ENCODE data around the gene TIMM44. TPM values are rescaled to one million over a fixed set of nuclear protein-coding genes. Genes with fewer than 3 reads are reported as not detected.

TIMM44 gene
- total RNA-seq, 2 experiments from 2014 or later = 86.0 to 116 TPM

- intact Hi-C loops (cut with micrococcal nuclease; ENCODE audit: unreplicated experiment) = no loop called here
- TF ChIP-seq CTCF (conservative IDR thresholded peaks at IDR 0.05; ENCODE audit: low read length) (no peak), EZH2phosphoT487 (IDR thresholded peaks at IDR 0.05; ENCODE audit: borderline replicate concordance, low read depth, low read length) (no peak)
- Histone ChIP-seq H3K9me2 (ENCODE audit: insufficient read depth, low read length) (no peaks in the 10 kb centered on the region), H3K4me1 (ENCODE audit: insufficient read depth, low read length, poor library complexity, severe bottlenecking) (no peaks in the 10 kb centered on the region), H3K4me3 (ENCODE audit: low read depth, low read length, poor library complexity, severe bottlenecking) (no peak overlapping the region), H3K27ac (ENCODE audit: low read depth, low read length, poor library complexity, severe bottlenecking) (no peak overlapping the region), H2AFZ (ENCODE audit: low read length) (no peak overlapping the region), H3K9me3 (ENCODE audit: low read length) (no peaks in the 10 kb centered on the region), H4K20me1 (ENCODE audit: insufficient read depth, low read length) (no peaks in the 10 kb centered on the region), H3K36me3 (ENCODE audit: insufficient read depth, low read length) (no peaks in the 10 kb centered on the region), H3K4me2 (ENCODE audit: low read length) (no peak overlapping the region), H3K79me2 (ENCODE audit: insufficient read depth, low read depth, low read length) (no peaks in the 10 kb centered on the region)
- ChIA-PET CTCF (ENCODE audit: unreplicated experiment) (interaction anchor here (0.6 kb wide), 1 partner anchor 144 kb away, joined by 3 read pairs; no protein-coding TSS in a partner anchor), POLR2A (no interaction called here)
- no peak for DNase-seq (ENCODE audit: low spot score)
- BruUV-seq (replicated peaks) = no TSS peak
Measured at GRCh38 chr19:7885818-7886217, 57.6 kb downstream of the TIMM44 start.

GRCh38 chr19:7883796-7884570 is 59.5 kb downstream of the TIMM44 start:
- H3K4me3 ChIP-seq (ENCODE audit: low read depth, low read length, poor library complexity, severe bottlenecking) = no peak overlapping the region
- POLR2A ChIA-PET = interaction anchor here (0.7 kb wide), 1 partner anchor 459 kb away, joined by 3 read pairs; no protein-coding TSS in a partner anchor
- no peaks in the 10 kb centered on the region for H3K9me3 ChIP-seq (ENCODE audit: low read length)
- no peaks in the 10 kb centered on the region for H3K4me1 ChIP-seq (ENCODE audit: insufficient read depth, low read length, poor library complexity, severe bottlenecking)
- no peaks in the 10 kb centered on the region for H3K79me2 ChIP-seq (ENCODE audit: insufficient read depth, low read depth, low read length)
- no peak overlapping the region for H3K4me2 ChIP-seq (ENCODE audit: low read length)
- TF ChIP-seq CTCF (conservative IDR thresholded peaks at IDR 0.05; ENCODE audit: low read length) (no peak), EZH2phosphoT487 (IDR thresholded peaks at IDR 0.05; ENCODE audit: borderline replicate concordance, low read depth, low read length) (no peak)
- H2AFZ ChIP-seq (ENCODE audit: low read length) = no peak overlapping the region
- H3K9me2 ChIP-seq (ENCODE audit: insufficient read depth, low read length) = no peaks in the 10 kb centered on the region
- BruUV-seq (replicated peaks) = no TSS peak
- H3K27ac ChIP-seq (ENCODE audit: low read depth, low read length, poor library complexity, severe bottlenecking) = no peak overlapping the region
- intact Hi-C loops (cut with micrococcal nuclease; ENCODE audit: unreplicated experiment) = no loop called here
- no peaks in the 10 kb centered on the region for H3K36me3 ChIP-seq (ENCODE audit: insufficient read depth, low read length)
- no peaks in the 10 kb centered on the region for H4K20me1 ChIP-seq (ENCODE audit: insufficient read depth, low read length)
- DNase-seq (ENCODE audit: low spot score) = no peak
- CTCF ChIA-PET (ENCODE audit: unreplicated experiment) = no interaction called here

DNA sequence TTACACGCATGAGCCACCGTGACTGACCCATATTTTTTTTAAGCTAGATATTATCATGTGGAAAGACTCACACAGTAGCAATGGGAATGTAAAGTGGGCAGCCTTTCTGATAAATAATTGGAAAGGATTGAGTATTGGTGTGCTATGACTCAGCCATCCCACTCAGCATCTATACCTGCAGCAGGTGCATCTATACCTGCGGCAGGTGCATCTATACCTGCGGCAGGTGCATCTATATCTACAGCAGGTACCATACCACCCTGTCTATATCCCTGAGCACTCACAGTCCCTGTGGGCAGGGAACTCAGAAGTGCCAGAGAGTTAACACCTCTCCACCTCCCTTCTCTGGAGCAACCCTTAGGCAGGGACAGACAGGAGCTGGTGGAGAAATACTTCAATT is 60.4 kb downstream of the TIMM44 start:
- no TSS peak for BruUV-seq (replicated peaks)
- TF ChIP-seq CTCF (conservative IDR thresholded peaks at IDR 0.05; ENCODE audit: low read length) = no peak
- no peak for TF ChIP-seq EZH2phosphoT487 (IDR thresholded peaks at IDR 0.05; ENCODE audit: borderline replicate concordance, low read depth, low read length)

More for the DNA sequence above, 60.4 kb downstream of the TIMM44 start:
- intact Hi-C loops (cut with micrococcal nuclease; ENCODE audit: unreplicated experiment) = no loop called here
- no peaks in the 10 kb centered on the region for H3K4me1 ChIP-seq (ENCODE audit: insufficient read depth, low read length, poor library complexity, severe bottlenecking)
- H3K36me3 ChIP-seq (ENCODE audit: insufficient read depth, low read length) = no peaks in the 10 kb centered on the region
- H3K9me2 ChIP-seq (ENCODE audit: insufficient read depth, low read length) = no peaks in the 10 kb centered on the region
- no peaks in the 10 kb centered on the region for H3K9me3 ChIP-seq (ENCODE audit: low read length)
- no peak overlapping the region for H3K4me3 ChIP-seq (ENCODE audit: low read depth, low read length, poor library complexity, severe bottlenecking)
- ChIA-PET POLR2A (interaction anchor here (0.7 kb wide), 1 partner anchor 458 kb away, joined by 3 read pairs; no protein-coding TSS in a partner anchor), CTCF (ENCODE audit: unreplicated experiment) (no interaction called here)
- H4K20me1 ChIP-seq (ENCODE audit: insufficient read depth, low read length) = no peaks in the 10 kb centered on the region
- H2AFZ ChIP-seq (ENCODE audit: low read length) = no peak overlapping the region
- H3K4me2 ChIP-seq (ENCODE audit: low read length) = no peak overlapping the region
- DNase-seq (ENCODE audit: low spot score) = no peak
- H3K79me2 ChIP-seq (ENCODE audit: insufficient read depth, low read depth, low read length) = no peaks in the 10 kb centered on the region
- no peak overlapping the region for H3K27ac ChIP-seq (ENCODE audit: low read depth, low read length, poor library complexity, severe bottlenecking)

All from OCI-LY7 (cell line).